ENCODE measurements around the gene PEX6.

PEX6 gene

DNA sequence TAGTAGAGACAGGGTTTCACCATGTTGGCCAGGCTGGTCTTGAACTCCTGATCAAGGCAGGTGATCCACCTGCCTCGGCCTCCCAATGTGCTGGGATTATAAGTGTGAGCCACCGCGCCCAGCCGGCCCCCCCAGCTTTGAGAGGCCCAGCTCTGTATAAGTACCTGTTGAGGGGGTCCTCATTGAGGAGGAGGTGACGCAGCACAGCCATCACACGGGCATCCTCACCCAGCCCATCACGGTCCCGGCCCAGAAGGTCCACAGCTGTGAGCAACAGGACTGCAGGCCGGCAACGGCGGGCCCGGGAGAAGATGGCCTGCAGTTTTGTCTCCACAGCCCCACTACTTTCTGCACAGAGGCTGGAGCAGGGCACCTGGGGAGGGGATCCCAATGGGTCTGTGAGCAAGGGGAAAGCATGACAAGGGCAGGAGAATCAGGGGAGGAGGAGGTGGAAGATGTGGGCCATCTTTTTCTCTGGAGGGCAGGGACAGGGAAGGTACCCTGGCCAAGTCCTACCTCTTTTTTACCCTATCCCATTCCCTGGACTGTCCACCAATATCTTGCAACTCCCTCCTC lies 10.8 kb downstream of the PEX6 start:
- Histone ChIP-seq H3K4ac (ENCODE audit: low read depth, low read length) (no peak overlapping the region), H3K9ac (ENCODE audit: low read length) (no peak overlapping the region), H2BK120ac (ENCODE audit: low read depth, low read length) (no peak overlapping the region), H2BK5ac (ENCODE audit: low read length) (no peak overlapping the region), H3K79me1 (ENCODE audit: low read length) (no peaks in the 10 kb centered on the region), H3K56ac (ENCODE audit: low read length) (no peak overlapping the region), H3K4me2 (ENCODE audit: low read length) (no peak overlapping the region), H2AK5ac (ENCODE audit: low read length) (no peak overlapping the region), H3K4me3 (ENCODE audit: low read length) (no peak overlapping the region), H3K79me2 (ENCODE audit: control insufficient read depth, insufficient read depth, low read length) (no peaks in the 10 kb centered on the region), H3K27me3 (ENCODE audit: insufficient read depth, low read length, poor library complexity) (no peaks in the 10 kb centered on the region), H2BK15ac (replicated peaks; ENCODE audit: low read depth) (no peak overlapping the region), H3K23ac (ENCODE audit: low read length) (no peak overlapping the region), H3K4me1 (ENCODE audit: control insufficient read depth, low read depth, low read length) (peaks cover 2% of the 10 kb centered on the region), H4K5ac (ENCODE audit: low read length) (no peak overlapping the region), H3K36me3 (ENCODE audit: control insufficient read depth, insufficient read depth, low read length) (no peaks in the 10 kb centered on the region), H3K18ac (ENCODE audit: low read length) (no peak overlapping the region), H3K27ac (ENCODE audit: low read depth, low read length) (no peak overlapping the region), H4K8ac (ENCODE audit: low read depth, low read length) (no peak overlapping the region)
- no CpG with 5 or more reads among the region's 12 CpGs for WGBS (ENCODE audit: extremely low coverage, insufficient coverage, low lambda C conversion rate)
- DNase-seq: no peak

- no peak overlapping the region for H4K5ac ChIP-seq (ENCODE audit: low read length)
- H3K4me2 ChIP-seq (ENCODE audit: low read length): no peak overlapping the region
- no peak for DNase-seq
- H3K56ac ChIP-seq (ENCODE audit: low read length): no peak overlapping the region
- H3K4me1 ChIP-seq (ENCODE audit: control insufficient read depth, low read depth, low read length): peaks cover 2% of the 10 kb centered on the region
- H3K18ac ChIP-seq (ENCODE audit: low read length): no peak overlapping the region
- no peaks in the 10 kb centered on the region for H3K36me3 ChIP-seq (ENCODE audit: control insufficient read depth, insufficient read depth, low read length)
- no peak overlapping the region for H3K27ac ChIP-seq (ENCODE audit: low read depth, low read length)
- no peak overlapping the region for H2BK15ac ChIP-seq (replicated peaks; ENCODE audit: low read depth)
- WGBS (ENCODE audit: extremely low coverage, insufficient coverage, low lambda C conversion rate): no CpG with 5 or more reads among the region's 11 CpGs
- H2AK5ac ChIP-seq (ENCODE audit: low read length): no peak overlapping the region
- no peak overlapping the region for H3K4me3 ChIP-seq (ENCODE audit: low read length)
- no peak overlapping the region for H3K23ac ChIP-seq (ENCODE audit: low read length)
- no peak overlapping the region for H3K4ac ChIP-seq (ENCODE audit: low read depth, low read length)
- no peaks in the 10 kb centered on the region for H3K27me3 ChIP-seq (ENCODE audit: insufficient read depth, low read length, poor library complexity)
- no peak overlapping the region for H4K8ac ChIP-seq (ENCODE audit: low read depth, low read length)
- no peak overlapping the region for H2BK120ac ChIP-seq (ENCODE audit: low read depth, low read length)
- H3K79me1 ChIP-seq (ENCODE audit: low read length): no peaks in the 10 kb centered on the region
- no peaks in the 10 kb centered on the region for H3K79me2 ChIP-seq (ENCODE audit: control insufficient read depth, insufficient read depth, low read length)
- H2BK5ac ChIP-seq (ENCODE audit: low read length): no peak overlapping the region
- no peak overlapping the region for H3K9ac ChIP-seq (ENCODE audit: low read length)
Measured at GRCh38 chr6:42967228-42967627, 11.8 kb downstream of the PEX6 start.

DNA sequence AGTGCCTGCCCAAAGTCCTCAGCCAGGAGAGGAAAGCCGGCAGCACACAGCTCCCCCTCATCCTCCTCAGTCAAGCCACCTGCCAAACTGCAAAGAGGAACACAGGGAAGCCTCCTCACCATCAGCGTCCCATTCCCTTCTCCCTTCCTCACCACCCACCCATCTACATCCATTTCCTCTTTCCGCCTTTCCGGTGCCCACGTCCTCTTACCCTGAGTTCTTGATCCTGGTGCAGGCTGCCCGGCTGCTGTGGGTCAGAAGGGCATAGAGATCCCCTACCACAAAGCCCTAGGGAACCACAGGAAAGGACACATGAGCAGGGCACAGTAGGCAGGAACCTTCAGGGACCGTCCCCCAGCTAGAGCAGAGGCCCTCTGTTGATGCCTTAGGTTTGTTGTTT lies 12.4 kb downstream of the PEX6 start:
- Histone ChIP-seq H2BK15ac (replicated peaks; ENCODE audit: low read depth) (no peak overlapping the region), H3K79me1 (ENCODE audit: low read length) (no peaks in the 10 kb centered on the region), H3K4ac (ENCODE audit: low read depth, low read length) (no peak overlapping the region), H2AK5ac (ENCODE audit: low read length) (no peak overlapping the region), H3K36me3 (ENCODE audit: control insufficient read depth, insufficient read depth, low read length) (no peaks in the 10 kb centered on the region), H2BK5ac (ENCODE audit: low read length) (no peak overlapping the region), H3K56ac (ENCODE audit: low read length) (no peak overlapping the region), H4K8ac (ENCODE audit: low read depth, low read length) (no peak overlapping the region), H3K79me2 (ENCODE audit: control insufficient read depth, insufficient read depth, low read length) (no peaks in the 10 kb centered on the region), H3K27ac (ENCODE audit: low read depth, low read length) (no peak overlapping the region), H2BK120ac (ENCODE audit: low read depth, low read length) (no peak overlapping the region), H3K18ac (ENCODE audit: low read length) (no peak overlapping the region), H3K27me3 (ENCODE audit: insufficient read depth, low read length, poor library complexity) (no peaks in the 10 kb centered on the region), H3K23ac (ENCODE audit: low read length) (no peak overlapping the region), H3K4me2 (ENCODE audit: low read length) (no peak overlapping the region), H3K4me1 (ENCODE audit: control insufficient read depth, low read depth, low read length) (peaks cover 2% of the 10 kb centered on the region), H3K9ac (ENCODE audit: low read length) (no peak overlapping the region), H4K5ac (ENCODE audit: low read length) (no peak overlapping the region), H3K4me3 (ENCODE audit: low read length) (no peak overlapping the region)
- DNase-seq: no peak
- WGBS (ENCODE audit: extremely low coverage, insufficient coverage, low lambda C conversion rate): no CpG with 5 or more reads among the region's 7 CpGs

GRCh38 chr6:42963855-42964605 lies 15.0 kb downstream of the PEX6 start:
- H3K4ac ChIP-seq (ENCODE audit: low read depth, low read length): no peak overlapping the region
- H2BK120ac ChIP-seq (ENCODE audit: low read depth, low read length): no peak overlapping the region
- H3K18ac ChIP-seq (ENCODE audit: low read length): no peak overlapping the region
- no peak overlapping the region for H3K4me3 ChIP-seq (ENCODE audit: low read length)
- H2BK15ac ChIP-seq (replicated peaks; ENCODE audit: low read depth): no peak overlapping the region
- H3K36me3 ChIP-seq (ENCODE audit: control insufficient read depth, insufficient read depth, low read length): no peaks in the 10 kb centered on the region
- peak; percentile 95 for DNase-seq
- H3K23ac ChIP-seq (ENCODE audit: low read length): no peak overlapping the region
- H3K79me2 ChIP-seq (ENCODE audit: control insufficient read depth, insufficient read depth, low read length): no peaks in the 10 kb centered on the region
- H3K4me2 ChIP-seq (ENCODE audit: low read length): no peak overlapping the region
- no peak overlapping the region for H3K56ac ChIP-seq (ENCODE audit: low read length)
- H4K8ac ChIP-seq (ENCODE audit: low read depth, low read length): no peak overlapping the region
- no peaks in the 10 kb centered on the region for H3K27me3 ChIP-seq (ENCODE audit: insufficient read depth, low read length, poor library complexity)
- no peak overlapping the region for H2AK5ac ChIP-seq (ENCODE audit: low read length)
- no peak overlapping the region for H3K27ac ChIP-seq (ENCODE audit: low read depth, low read length)
- no peak overlapping the region for H2BK5ac ChIP-seq (ENCODE audit: low read length)
- H3K4me1 ChIP-seq (ENCODE audit: control insufficient read depth, low read depth, low read length): no peaks in the 10 kb centered on the region
- no CpG with 5 or more reads among the region's 9 CpGs for WGBS (ENCODE audit: extremely low coverage, insufficient coverage, low lambda C conversion rate)
- H3K79me1 ChIP-seq (ENCODE audit: low read length): no peaks in the 10 kb centered on the region
- H4K5ac ChIP-seq (ENCODE audit: low read length): no peak overlapping the region
- no peak overlapping the region for H3K9ac ChIP-seq (ENCODE audit: low read length)

DNA sequence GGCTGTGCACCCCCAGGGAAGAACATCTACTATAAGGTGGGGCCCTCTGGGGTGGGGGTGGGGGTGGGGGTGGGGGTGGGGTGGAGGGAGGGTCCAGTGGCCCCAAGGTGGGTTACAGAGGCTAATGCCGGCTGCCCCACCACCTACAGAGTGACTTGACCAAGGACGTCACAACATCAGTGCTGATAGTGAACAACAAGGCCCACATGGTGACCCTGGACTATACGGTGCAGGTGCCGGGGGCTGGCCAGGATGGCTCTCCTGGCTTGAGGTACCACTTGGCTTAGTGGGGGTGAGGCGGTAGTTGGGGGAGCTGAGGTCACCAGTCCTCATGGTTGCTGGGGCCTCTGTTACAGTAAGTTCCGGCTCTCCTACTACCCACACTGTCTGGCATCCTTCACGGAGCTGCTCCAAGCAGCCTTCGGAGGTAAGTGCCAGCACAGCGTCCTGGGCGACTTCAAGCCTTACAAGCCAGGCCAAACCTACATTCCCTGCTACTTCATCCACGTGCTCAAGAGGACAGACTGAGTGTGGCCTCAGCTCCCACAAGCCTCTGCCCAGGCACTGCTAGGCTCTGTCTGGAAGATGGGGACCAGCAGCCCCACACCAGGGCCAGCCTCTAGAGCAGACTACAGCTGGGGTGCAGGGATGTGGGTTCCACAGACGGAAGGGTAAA lies 15.7 kb downstream of the PEX6 start:
- H3K9ac ChIP-seq (ENCODE audit: low read length): no peak overlapping the region
- no peaks in the 10 kb centered on the region for H3K27me3 ChIP-seq (ENCODE audit: insufficient read depth, low read length, poor library complexity)
- no peak overlapping the region for H3K4me3 ChIP-seq (ENCODE audit: low read length)
- H3K18ac ChIP-seq (ENCODE audit: low read length): no peak overlapping the region
- DNase-seq: no peak
- H3K79me2 ChIP-seq (ENCODE audit: control insufficient read depth, insufficient read depth, low read length): no peaks in the 10 kb centered on the region
- H2BK120ac ChIP-seq (ENCODE audit: low read depth, low read length): no peak overlapping the region
- H3K56ac ChIP-seq (ENCODE audit: low read length): no peak overlapping the region
- no CpG with 5 or more reads among the region's 12 CpGs for WGBS (ENCODE audit: extremely low coverage, insufficient coverage, low lambda C conversion rate)
- no peaks in the 10 kb centered on the region for H3K4me1 ChIP-seq (ENCODE audit: control insufficient read depth, low read depth, low read length)
- H2AK5ac ChIP-seq (ENCODE audit: low read length): no peak overlapping the region
- H3K27ac ChIP-seq (ENCODE audit: low read depth, low read length): no peak overlapping the region
- no peak overlapping the region for H3K23ac ChIP-seq (ENCODE audit: low read length)
- no peak overlapping the region for H3K4me2 ChIP-seq (ENCODE audit: low read length)
- no peak overlapping the region for H2BK15ac ChIP-seq (replicated peaks; ENCODE audit: low read depth)
- H4K8ac ChIP-seq (ENCODE audit: low read depth, low read length): no peak overlapping the region
- no peaks in the 10 kb centered on the region for H3K36me3 ChIP-seq (ENCODE audit: control insufficient read depth, insufficient read depth, low read length)
- no peak overlapping the region for H2BK5ac ChIP-seq (ENCODE audit: low read length)
- H4K5ac ChIP-seq (ENCODE audit: low read length): no peak overlapping the region
- H3K79me1 ChIP-seq (ENCODE audit: low read length): no peaks in the 10 kb centered on the region
- H3K4ac ChIP-seq (ENCODE audit: low read depth, low read length): no peak overlapping the region
